Suppressor macrophage treated with lipopolysaccharide for 4 hours (primary cell): ENCODE measurements around the gene ANK3.

Experiments
- DNase-seq: peaks from one replicate; pipeline ENCODE4 v3.0.0-alpha.2; 2020

ANK3 gene

GRCh38 chr10:60135020-60135419 lies 254.7 kb downstream of the ANK3 start:
- DNase-seq, result no peak

GRCh38 chr10:60134548-60134947 lies 255.1 kb downstream of the ANK3 start:
- DNase-seq, result no peak

- DNase-seq, result no peak
These were observed 259.5 kb downstream of the ANK3 start for GRCh38 chr10:60130130-60130579.

- DNase-seq, result no peak
These were observed 263.8 kb downstream of the ANK3 start for GRCh38 chr10:60125895-60126294.

GRCh38 chr10:60124536-60124935 lies 265.1 kb downstream of the ANK3 start:
- no peak for DNase-seq

- peak; percentile 15 for DNase-seq
These were observed 266.0 kb downstream of the ANK3 start for GRCh38 chr10:60123668-60124067.

GRCh38 chr10:60123172-60123571 lies 266.5 kb downstream of the ANK3 start:
- peak; percentile 8 for DNase-seq

- DNase-seq, result no peak
These were observed 267.5 kb downstream of the ANK3 start for GRCh38 chr10:60122190-60122589.

- DNase-seq, result peak; percentile 42
These were observed 274.7 kb downstream of the ANK3 start for GRCh38 chr10:60114765-60115586.

GRCh38 chr10:60110739-60111138 lies 278.9 kb downstream of the ANK3 start:
- DNase-seq, result no peak

GRCh38 chr10:60107308-60107976 lies 282.2 kb downstream of the ANK3 start:
- no peak for DNase-seq

GRCh38 chr10:60105295-60105695 lies 284.4 kb downstream of the ANK3 start:
- DNase-seq, result no peak

- DNase-seq, result no peak
These were observed 287.9 kb downstream of the ANK3 start for GRCh38 chr10:60101821-60102220.

- DNase-seq, result peak; percentile 54
These were observed 289.5 kb downstream of the ANK3 start for GRCh38 chr10:60099998-60100747.

GRCh38 chr10:60098677-60099601 lies 290.7 kb downstream of the ANK3 start:
- DNase-seq, result peak; percentile 7

GRCh38 chr10:60096761-60097513 lies 292.7 kb downstream of the ANK3 start:
- no peak for DNase-seq

- DNase-seq, result peak; percentile 4
These were observed 296.4 kb downstream of the ANK3 start for GRCh38 chr10:60093317-60093716.

GRCh38 chr10:60086862-60087261 lies 302.8 kb downstream of the ANK3 start:
- no peak for DNase-seq

GRCh38 chr10:60086421-60086820 lies 303.3 kb downstream of the ANK3 start:
- DNase-seq, result no peak

GRCh38 chr10:60082744-60083344 lies 306.8 kb downstream of the ANK3 start:
- no peak for DNase-seq

GRCh38 chr10:60082341-60082740 lies 307.3 kb downstream of the ANK3 start:
- DNase-seq, result no peak
